HepG2 (cell line): Measurements from ENCODE around the gene SMLR1. TPM values are rescaled to one million over a fixed set of nuclear protein-coding genes. Genes with fewer than 3 reads are reported as not detected.
A peak's percentile ranks its signal among the peaks of the same experiment; 100 is the strongest.

Experiments used
- ARHGAP35 ChIP-seq: sonication (generic); formaldehyde crosslinking; IDR thresholded peaks from 2 replicates; pipeline ENCODE4 v1.9.0; 2022; ENCODE audit warnings: mild to moderate bottlenecking, inconsistent platforms, moderate library complexity, missing genetic modification reagents, borderline replicate concordance
- BRCA1 ChIP-seq: sonication (generic); formaldehyde crosslinking; IDR thresholded peaks from 2 replicates; pipeline ENCODE4 v1.4.0; 2020; ENCODE audit warnings: missing genetic modification reagents
- FOXK1 ChIP-seq: sonication (generic); formaldehyde crosslinking; IDR thresholded peaks from 2 replicates; pipeline ENCODE4 v1.4.0; 2020; ENCODE audit warnings: low read depth, missing genetic modification reagents, borderline replicate concordance
- GABPA ChIP-seq, 2 experiments: IDR thresholded peaks; 2 replicates each; pipeline ENCODE4 v1.6.1; 2011 to 2016; ENCODE audit warnings: low read depth in 2 of 2, low read length in 1 of 2, missing biosample characterization in 1 of 2, missing genetic modification characterization in 1 of 2
- GATA4 ChIP-seq: sonication (generic); IDR thresholded peaks from 2 replicates; pipeline ENCODE4 v1.6.1; 2016; ENCODE audit warnings: antibody characterized with exemption, low read depth, borderline replicate concordance
- HDAC2 ChIP-seq: sonication (generic); formaldehyde crosslinking; IDR thresholded peaks from 2 replicates; pipeline ENCODE4 v1.4.0; 2020; ENCODE audit warnings: missing genetic modification reagents
- MEF2D ChIP-seq: sonication (generic); formaldehyde crosslinking; IDR thresholded peaks from 2 replicates; pipeline ENCODE4 v1.5.1; 2020; ENCODE audit warnings: mild to moderate bottlenecking, missing genetic modification reagents
- MZF1 ChIP-seq: sonication (generic); formaldehyde crosslinking; IDR thresholded peaks from 2 replicates; pipeline ENCODE4 v1.8.1; 2023; ENCODE audit warnings: mild to moderate bottlenecking, missing genetic modification reagents, borderline replicate concordance
- NCOA2 ChIP-seq: sonication (generic); formaldehyde crosslinking; IDR thresholded peaks from 2 replicates; pipeline ENCODE4 v1.8.0; 2022; ENCODE audit warnings: inconsistent platforms
- NONO ChIP-seq, 2 experiments: fragments of 450-650 bp in 1 of 2; sonication (generic) in 1 of 2; formaldehyde crosslinking in 1 of 2; IDR thresholded peaks in 1 of 2; conservative IDR thresholded peaks in 1 of 2; 2 replicates each; pipeline versions ENCODE4 v1.6.1 to v1.8.0; 2017 to 2022; ENCODE audit warnings: mild to moderate bottlenecking in 1 of 2, missing genetic modification reagents in 1 of 2, moderate library complexity in 1 of 2
- POLR2A ChIP-seq, 2 experiments: IDR thresholded peaks; 2 replicates each; pipeline ENCODE4 v1.6.1; 2011; ENCODE audit warnings: low read depth in 2 of 2, low read length in 2 of 2, mild to moderate bottlenecking in 1 of 2, moderate library complexity in 1 of 2; ENCODE audit not compliant: insufficient read depth in 1 of 2
- RAD51 ChIP-seq: fragments of 450-650 bp; IDR thresholded peaks from 2 replicates; pipeline ENCODE4 v1.6.1; 2016; ENCODE audit warnings: borderline replicate concordance
- RBM22 ChIP-seq: fragments of 200-400 bp; formaldehyde crosslinking; optimal IDR thresholded peaks from 2 replicates; pipeline ENCODE3; 2017; ENCODE audit warnings: mild to moderate bottlenecking, low read length, moderate library complexity
- SALL1 ChIP-seq: sonication (generic); formaldehyde crosslinking; IDR thresholded peaks from 2 replicates; pipeline ENCODE4 v1.8.0; 2022; ENCODE audit warnings: mild to moderate bottlenecking, missing genetic modification reagents
- SIX1 ChIP-seq: sonication (generic); formaldehyde crosslinking; IDR thresholded peaks from 2 replicates; pipeline ENCODE4 v1.4.0; 2020; ENCODE audit warnings: missing genetic modification reagents, borderline replicate concordance
- TBX2 ChIP-seq: sonication (generic); formaldehyde crosslinking; IDR thresholded peaks from 2 replicates; pipeline ENCODE4 v1.5.0; 2020; ENCODE audit warnings: missing genetic modification reagents, mild to moderate bottlenecking, borderline replicate concordance
- ZFX ChIP-seq: sonication (generic); formaldehyde crosslinking; IDR thresholded peaks from 2 replicates; pipeline ENCODE4 v1.4.0; 2020; ENCODE audit warnings: mild to moderate bottlenecking, low read depth, missing genetic modification reagents, moderate library complexity
- ZKSCAN1 ChIP-seq: fragments of 150-350 bp; IDR thresholded peaks from 2 replicates; pipeline ENCODE4 v1.6.1; 2014; ENCODE audit warnings: low read length
- ZNF124 ChIP-seq: sonication (generic); formaldehyde crosslinking; IDR thresholded peaks from 2 replicates; pipeline ENCODE4 v1.4.0; 2020; ENCODE audit warnings: missing genetic modification reagents
- ZNF44 ChIP-seq: sonication (generic); formaldehyde crosslinking; IDR thresholded peaks from 2 replicates; pipeline ENCODE4 v1.5.1; 2020; ENCODE audit warnings: mild to moderate bottlenecking, missing genetic modification reagents
- ZNF563 ChIP-seq: sonication (generic); formaldehyde crosslinking; IDR thresholded peaks from 2 replicates; pipeline ENCODE4 v1.8.0; 2022; ENCODE audit warnings: mild to moderate bottlenecking, moderate library complexity, missing genetic modification reagents
- ZNF569 ChIP-seq: sonication (generic); formaldehyde crosslinking; IDR thresholded peaks from 2 replicates; pipeline ENCODE4 v1.5.0; 2020; ENCODE audit warnings: mild to moderate bottlenecking, missing genetic modification reagents, moderate library complexity, borderline replicate concordance
- polyA plus RNA-seq, 8 experiments: library from polyadenylated mRNA; depleted of rRNA in 3 of 8; stranded (reverse) in 7 of 8; unstranded in 1 of 8; fragments of >200 nt; fragmentation: Illumina TruSeq in 4 of 8; extraction: Trizol in 4 of 8; gene quantifications; 2 replicates each; pipeline versions ENCODE4 v1.2.1 to v1.2.3, GENCODE V29; 2011 to 2016; ENCODE audit warnings: low read depth in 4 of 8, missing spikeins in 1 of 8, mixed read lengths in 1 of 8; ENCODE audit not compliant: insufficient read depth in 1 of 8
- total RNA-seq, 5 experiments: library from RNA; depleted of rRNA; stranded (reverse); fragments of >200 nt; fragmentation: Illumina TruSeq; extraction: Trizol; gene quantifications; 2 replicates each; pipeline ENCODE4 v1.2.3, GENCODE V29; 2016; ENCODE audit warnings: low read depth in 1 of 5
- TF ChIP-seq, protein P1 (sequence below): sonication (generic); formaldehyde crosslinking; IDR thresholded peaks from 2 replicates; pipeline ENCODE4 v1.4.0; 2020; ENCODE audit warnings: mild to moderate bottlenecking, missing genetic modification reagents
- TF ChIP-seq, protein P2 (sequence below): sonication (generic); formaldehyde crosslinking; IDR thresholded peaks from 2 replicates; pipeline ENCODE4 v1.8.1; 2023; ENCODE audit warnings: missing genetic modification reagents, mild to moderate bottlenecking, borderline replicate concordance
- TF ChIP-seq, protein P3 (sequence below): sonication (generic); formaldehyde crosslinking; IDR thresholded peaks from 2 replicates; pipeline ENCODE4 v1.4.0; 2020; ENCODE audit warnings: missing genetic modification reagents

SMLR1 gene
- total and polyA plus RNA-seq, 2 of the 13 experiments (the other 11 are each of a cell fraction or from before 2014, with no cell fraction given), result 41.8 to 104 TPM

DNA sequence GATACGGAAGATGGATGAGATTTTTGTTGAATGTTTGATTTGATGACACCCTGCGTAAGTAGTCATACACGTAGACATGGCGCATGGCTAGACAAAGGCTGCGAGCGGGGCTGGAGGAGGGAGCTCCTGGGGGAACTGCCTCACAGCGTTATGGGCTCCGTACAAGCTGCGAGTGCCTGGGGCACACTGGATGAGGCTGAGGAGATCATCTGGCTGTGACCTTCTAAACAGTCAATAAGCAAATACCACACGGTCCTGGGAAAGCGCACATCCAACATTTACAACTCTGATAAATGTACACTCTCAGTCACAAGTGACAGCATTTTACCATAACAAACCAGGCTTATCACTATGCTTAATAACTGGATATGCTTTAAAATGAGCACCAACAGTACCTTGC is 37.1 kb downstream of the SMLR1 start (continued):
- TF ChIP-seq, protein P1, sequence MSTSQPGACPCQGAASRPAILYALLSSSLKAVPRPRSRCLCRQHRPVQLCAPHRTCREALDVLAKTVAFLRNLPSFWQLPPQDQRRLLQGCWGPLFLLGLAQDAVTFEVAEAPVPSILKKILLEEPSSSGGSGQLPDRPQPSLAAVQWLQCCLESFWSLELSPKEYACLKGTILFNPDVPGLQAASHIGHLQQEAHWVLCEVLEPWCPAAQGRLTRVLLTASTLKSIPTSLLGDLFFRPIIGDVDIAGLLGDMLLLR, result no peak
- no peak for TF ChIP-seq GABPA (IDR thresholded peaks at IDR 0.05; ENCODE audit: low read depth, low read length)
- no peak for TF ChIP-seq GABPA (CRISPR knock-in tag; IDR thresholded peaks at IDR 0.05; ENCODE audit: low read depth)
- TF ChIP-seq ZNF569 (CRISPR knock-in tag), result no peak
- peak; percentile 28; the same call in 1 of the 2 replicates for TF ChIP-seq FOXK1 (CRISPR knock-in tag)
- peak; percentile 68 for TF ChIP-seq NCOA2 (CRISPR knock-in tag)
- no peak for TF ChIP-seq NONO (IDR thresholded peaks at IDR 0.05)
- TF ChIP-seq NONO (CRISPR knock-in tag; conservative IDR thresholded peaks at IDR 0.05), result no peak
- TF ChIP-seq, protein P2, sequence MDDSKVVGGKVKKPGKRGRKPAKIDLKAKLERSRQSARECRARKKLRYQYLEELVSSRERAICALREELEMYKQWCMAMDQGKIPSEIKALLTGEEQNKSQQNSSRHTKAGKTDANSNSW (CRISPR knock-in tag), result no peak
- TF ChIP-seq MEF2D (CRISPR knock-in tag), result peak; percentile 70; the same call in 1 of the 2 replicates
- TF ChIP-seq ZFX, result peak; percentile 17; the same call in 1 of the 2 replicates
- peak; percentile 96 for TF ChIP-seq HDAC2
- TF ChIP-seq POLR2A (IDR thresholded peaks at IDR 0.05; ENCODE audit: insufficient read depth in 1 of 2, low read depth in 2 of 2, low read length in 2 of 2), result peak in 1 of 2 experiments; percentile 48; a peak in 1 of 4 replicates
- no peak for TF ChIP-seq GATA4
- TF ChIP-seq SALL1 (CRISPR knock-in tag), result peak; percentile 97
- no peak for TF ChIP-seq RAD51
- no peak for TF ChIP-seq BRCA1 (CRISPR knock-in tag)
- TF ChIP-seq TBX2 (CRISPR knock-in tag), result peak; percentile 66; the same call in 1 of the 2 replicates
- TF ChIP-seq ZNF44, result no peak
- no peak for TF ChIP-seq ZKSCAN1
- no peak for TF ChIP-seq MZF1 (CRISPR knock-in tag)
- TF ChIP-seq SIX1, result peak; percentile 68
- no peak for TF ChIP-seq RBM22
- TF ChIP-seq ZNF124 (CRISPR knock-in tag), result 0 out of 2 replicates have a peak, but pooled peaks have one; percentile 61
- TF ChIP-seq ARHGAP35, result no peak
- TF ChIP-seq, protein P3, sequence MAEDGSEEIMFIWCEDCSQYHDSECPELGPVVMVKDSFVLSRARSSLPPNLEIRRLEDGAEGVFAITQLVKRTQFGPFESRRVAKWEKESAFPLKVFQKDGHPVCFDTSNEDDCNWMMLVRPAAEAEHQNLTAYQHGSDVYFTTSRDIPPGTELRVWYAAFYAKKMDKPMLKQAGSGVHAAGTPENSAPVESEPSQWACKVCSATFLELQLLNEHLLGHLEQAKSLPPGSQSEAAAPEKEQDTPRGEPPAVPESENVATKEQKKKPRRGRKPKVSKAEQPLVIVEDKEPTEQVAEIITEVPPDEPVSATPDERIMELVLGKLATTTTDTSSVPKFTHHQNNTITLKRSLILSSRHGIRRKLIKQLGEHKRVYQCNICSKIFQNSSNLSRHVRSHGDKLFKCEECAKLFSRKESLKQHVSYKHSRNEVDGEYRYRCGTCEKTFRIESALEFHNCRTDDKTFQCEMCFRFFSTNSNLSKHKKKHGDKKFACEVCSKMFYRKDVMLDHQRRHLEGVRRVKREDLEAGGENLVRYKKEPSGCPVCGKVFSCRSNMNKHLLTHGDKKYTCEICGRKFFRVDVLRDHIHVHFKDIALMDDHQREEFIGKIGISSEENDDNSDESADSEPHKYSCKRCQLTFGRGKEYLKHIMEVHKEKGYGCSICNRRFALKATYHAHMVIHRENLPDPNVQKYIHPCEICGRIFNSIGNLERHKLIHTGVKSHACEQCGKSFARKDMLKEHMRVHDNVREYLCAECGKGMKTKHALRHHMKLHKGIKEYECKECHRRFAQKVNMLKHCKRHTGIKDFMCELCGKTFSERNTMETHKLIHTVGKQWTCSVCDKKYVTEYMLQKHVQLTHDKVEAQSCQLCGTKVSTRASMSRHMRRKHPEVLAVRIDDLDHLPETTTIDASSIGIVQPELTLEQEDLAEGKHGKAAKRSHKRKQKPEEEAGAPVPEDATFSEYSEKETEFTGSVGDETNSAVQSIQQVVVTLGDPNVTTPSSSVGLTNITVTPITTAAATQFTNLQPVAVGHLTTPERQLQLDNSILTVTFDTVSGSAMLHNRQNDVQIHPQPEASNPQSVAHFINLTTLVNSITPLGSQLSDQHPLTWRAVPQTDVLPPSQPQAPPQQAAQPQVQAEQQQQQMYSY, result no peak
- no peak for TF ChIP-seq ZNF563 (CRISPR knock-in tag)
